ENCODE measurements around the gene LRGUK.

GRCh38 chr7:134126146-134126545 lies 994 bp upstream of the LRGUK start:
- TF ChIP-seq CTCF (tag by site-specific recombination; IDR thresholded peaks at IDR 0.05) (no peak), ZFHX2 (tag by site-specific recombination; conservative IDR thresholded peaks at IDR 0.05) (no peak), ZFP41 (tag by site-specific recombination; IDR thresholded peaks at IDR 0.05; ENCODE audit: borderline replicate concordance) (no peak), PBX3 (CRISPR knock-in tag; IDR thresholded peaks at IDR 0.05) (no peak), MYNN (tag by site-specific recombination; IDR thresholded peaks at IDR 0.05; ENCODE audit: borderline replicate concordance) (no peak), ATF2 (tag by site-specific recombination; IDR thresholded peaks at IDR 0.05; ENCODE audit: low read depth) (no peak)

All from HEK293 (cell line).